Neural cell (in vitro differentiated cells): ENCODE data around the gene RCSD1.

Experiments
- CTCF ChIP-seq: fragments of 450-650 bp; IDR thresholded peaks from 2 replicates; pipeline ENCODE4 v1.5.1; 2014; ENCODE audit warnings: antibody characterized with exemption, mild to moderate bottlenecking, moderate library complexity; ENCODE audit not compliant: poor library complexity, severe bottlenecking
- EP300 ChIP-seq: fragments of 450-650 bp; conservative IDR thresholded peaks from 2 replicates; pipeline ENCODE4 v1.6.1; 2014; ENCODE audit warnings: antibody characterized with exemption, mild to moderate bottlenecking, moderate library complexity; ENCODE audit not compliant: poor library complexity, severe bottlenecking
- EZH2 ChIP-seq: fragments of 200-600, 300-800 bp; shearing (Covaris generic), sonication (generic); IDR thresholded peaks from 2 replicates; pipeline ENCODE4 v1.6.1; 2014; ENCODE audit warnings: antibody characterized with exemption, low read length, borderline replicate concordance, mild to moderate bottlenecking; ENCODE audit not compliant: insufficient read depth, poor library complexity, severe bottlenecking
- SMC3 ChIP-seq: fragments of 450-650 bp; conservative IDR thresholded peaks from 2 replicates; pipeline ENCODE4 v1.6.1; 2014; ENCODE audit warnings: antibody characterized with exemption, mild to moderate bottlenecking, moderate library complexity; ENCODE audit not compliant: poor library complexity
- TAF1 ChIP-seq: IDR thresholded peaks from 2 replicates; pipeline ENCODE4 v1.6.1; 2012; ENCODE audit warnings: low read depth

- TF ChIP-seq SMC3 (no peak), CTCF (no peak), EZH2 (no peak), TAF1 (no peak), EP300 (no peak)
These were observed 8.2 kb upstream of the RCSD1 start for GRCh38 chr1:167621780-167622313.
